Stomach (tissue), 4 donors: ENCODE results near the gene S100P.

ENCODE experiments used
- POLR2A ChIP-seq, 4 donors: fragments of 450-650 bp; IDR thresholded peaks; one replicate each; pipeline ENCODE4 v1.6.1; 2016; ENCODE audit warnings: antibody characterized with exemption in 4 of 4, control low read depth in 2 of 4, mild to moderate bottlenecking in 1 of 4, moderate library complexity in 1 of 4
- POLR2AphosphoS5 ChIP-seq, 3 donors: sonication (generic); formaldehyde crosslinking; IDR thresholded peaks; one replicate each; pipeline ENCODE4 v1.6.1; 2016; ENCODE audit warnings: antibody characterized with exemption in 3 of 3
- TF ChIP-seq, protein P1 (sequence below), 7 experiments: fragments of 450-650 bp in 4 of 7; fragments of 200-600 bp in 3 of 7; sonication (generic) in 3 of 7; IDR thresholded peaks; one replicate each; pipeline ENCODE4 v1.5.1; 2016 to 2019; ENCODE audit warnings: antibody characterized with exemption in 7 of 7, control low read depth in 2 of 7, mild to moderate bottlenecking in 1 of 7

DNA sequence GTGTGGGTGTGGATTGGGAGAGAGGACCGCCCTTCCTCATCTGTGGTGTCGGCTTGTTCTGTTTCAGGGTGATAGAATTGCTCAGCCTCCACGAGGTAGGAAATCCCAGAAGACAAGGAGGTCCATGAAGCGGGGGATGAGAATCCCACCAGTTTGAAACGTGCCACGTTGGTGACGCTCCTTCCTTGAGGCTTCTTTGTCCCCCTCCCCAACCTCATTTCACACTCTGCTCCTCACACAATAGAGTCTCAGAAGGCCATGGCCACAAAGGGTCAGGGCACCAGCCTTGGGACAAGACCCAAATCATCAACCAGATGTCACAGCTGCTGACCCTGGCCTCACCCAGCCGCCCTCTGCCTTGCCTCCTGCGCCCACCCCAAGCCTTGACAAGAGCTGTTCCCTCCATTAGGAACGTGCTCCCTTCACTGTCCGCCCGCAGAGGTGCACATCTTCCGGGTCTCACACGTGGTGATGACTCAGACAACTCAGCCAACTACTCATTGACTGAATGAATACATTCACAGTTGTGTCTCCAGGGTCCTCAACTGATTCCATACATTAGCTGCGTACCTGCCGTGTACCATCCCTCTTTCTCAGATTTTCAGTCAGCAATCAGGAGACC, 40.6 kb downstream of the S100P start:
- TF ChIP-seq, protein P1, sequence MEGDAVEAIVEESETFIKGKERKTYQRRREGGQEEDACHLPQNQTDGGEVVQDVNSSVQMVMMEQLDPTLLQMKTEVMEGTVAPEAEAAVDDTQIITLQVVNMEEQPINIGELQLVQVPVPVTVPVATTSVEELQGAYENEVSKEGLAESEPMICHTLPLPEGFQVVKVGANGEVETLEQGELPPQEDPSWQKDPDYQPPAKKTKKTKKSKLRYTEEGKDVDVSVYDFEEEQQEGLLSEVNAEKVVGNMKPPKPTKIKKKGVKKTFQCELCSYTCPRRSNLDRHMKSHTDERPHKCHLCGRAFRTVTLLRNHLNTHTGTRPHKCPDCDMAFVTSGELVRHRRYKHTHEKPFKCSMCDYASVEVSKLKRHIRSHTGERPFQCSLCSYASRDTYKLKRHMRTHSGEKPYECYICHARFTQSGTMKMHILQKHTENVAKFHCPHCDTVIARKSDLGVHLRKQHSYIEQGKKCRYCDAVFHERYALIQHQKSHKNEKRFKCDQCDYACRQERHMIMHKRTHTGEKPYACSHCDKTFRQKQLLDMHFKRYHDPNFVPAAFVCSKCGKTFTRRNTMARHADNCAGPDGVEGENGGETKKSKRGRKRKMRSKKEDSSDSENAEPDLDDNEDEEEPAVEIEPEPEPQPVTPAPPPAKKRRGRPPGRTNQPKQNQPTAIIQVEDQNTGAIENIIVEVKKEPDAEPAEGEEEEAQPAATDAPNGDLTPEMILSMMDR (IDR thresholded peaks at IDR 0.05): no peak
- TF ChIP-seq POLR2AphosphoS5 (IDR thresholded peaks at IDR 0.05) (no peak), POLR2A (IDR thresholded peaks at IDR 0.05) (no peak)
